Measurements from ENCODE around the gene PLA2G4F. TPM values are rescaled to one million over a fixed set of nuclear protein-coding genes. Genes with fewer than 3 reads are reported as not detected.

PLA2G4F gene
- total RNA-seq, 1 donor from 2014 or later, result 0.40 TPM

DNA sequence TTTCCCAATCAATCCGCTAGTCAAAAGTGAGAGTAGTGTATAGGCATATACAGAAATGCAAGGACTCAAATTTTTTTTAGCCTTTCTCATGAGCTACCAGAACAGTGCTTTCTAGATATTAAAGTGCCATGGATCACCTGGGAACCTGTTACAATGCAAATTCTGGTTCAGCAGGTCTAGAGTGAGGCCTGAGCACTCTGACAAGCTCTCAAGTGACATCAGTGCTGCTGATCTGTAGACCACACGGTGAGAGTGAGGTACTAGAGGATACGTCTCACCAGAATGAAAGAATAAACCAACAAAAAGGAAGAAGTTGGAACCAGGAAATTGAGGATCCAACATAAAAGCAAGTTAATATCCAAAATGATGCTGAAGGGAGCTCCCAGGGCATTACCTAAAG lies 46.1 kb downstream of the PLA2G4F start:
- TF ChIP-seq, protein P1, sequence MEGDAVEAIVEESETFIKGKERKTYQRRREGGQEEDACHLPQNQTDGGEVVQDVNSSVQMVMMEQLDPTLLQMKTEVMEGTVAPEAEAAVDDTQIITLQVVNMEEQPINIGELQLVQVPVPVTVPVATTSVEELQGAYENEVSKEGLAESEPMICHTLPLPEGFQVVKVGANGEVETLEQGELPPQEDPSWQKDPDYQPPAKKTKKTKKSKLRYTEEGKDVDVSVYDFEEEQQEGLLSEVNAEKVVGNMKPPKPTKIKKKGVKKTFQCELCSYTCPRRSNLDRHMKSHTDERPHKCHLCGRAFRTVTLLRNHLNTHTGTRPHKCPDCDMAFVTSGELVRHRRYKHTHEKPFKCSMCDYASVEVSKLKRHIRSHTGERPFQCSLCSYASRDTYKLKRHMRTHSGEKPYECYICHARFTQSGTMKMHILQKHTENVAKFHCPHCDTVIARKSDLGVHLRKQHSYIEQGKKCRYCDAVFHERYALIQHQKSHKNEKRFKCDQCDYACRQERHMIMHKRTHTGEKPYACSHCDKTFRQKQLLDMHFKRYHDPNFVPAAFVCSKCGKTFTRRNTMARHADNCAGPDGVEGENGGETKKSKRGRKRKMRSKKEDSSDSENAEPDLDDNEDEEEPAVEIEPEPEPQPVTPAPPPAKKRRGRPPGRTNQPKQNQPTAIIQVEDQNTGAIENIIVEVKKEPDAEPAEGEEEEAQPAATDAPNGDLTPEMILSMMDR (conservative IDR thresholded peaks at IDR 0.05; ENCODE audit: low read depth, low read length), result no peak
- DNase-seq (ENCODE audit: low read depth), result no peak
- H3K4me3 ChIP-seq (ENCODE audit: low read depth, low read length), result no peak overlapping the region

DNA sequence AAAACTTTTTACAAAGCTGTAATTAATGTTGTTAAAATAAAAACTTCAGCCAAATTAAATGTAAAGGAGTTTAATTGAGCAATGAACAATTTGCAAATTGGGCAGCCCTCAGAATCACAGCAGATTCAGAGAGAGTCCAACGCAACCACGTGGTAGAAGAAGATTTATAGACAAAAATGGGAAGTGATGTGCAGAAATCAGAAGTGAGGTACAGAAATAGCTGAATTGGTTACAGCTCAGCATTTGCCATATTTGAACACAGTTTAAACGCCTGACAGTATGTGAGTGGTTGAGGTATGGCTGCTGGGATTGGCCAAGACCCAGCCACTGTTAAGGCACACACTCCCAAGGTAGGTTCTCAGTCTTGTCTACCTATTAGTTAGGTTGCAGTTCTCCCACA lies 47.6 kb downstream of the PLA2G4F start:
- no peak for DNase-seq (ENCODE audit: low read depth)
- TF ChIP-seq, protein P1 (conservative IDR thresholded peaks at IDR 0.05; ENCODE audit: low read depth, low read length), result no peak
- H3K4me3 ChIP-seq (ENCODE audit: low read depth, low read length), result no peak overlapping the region

DNA sequence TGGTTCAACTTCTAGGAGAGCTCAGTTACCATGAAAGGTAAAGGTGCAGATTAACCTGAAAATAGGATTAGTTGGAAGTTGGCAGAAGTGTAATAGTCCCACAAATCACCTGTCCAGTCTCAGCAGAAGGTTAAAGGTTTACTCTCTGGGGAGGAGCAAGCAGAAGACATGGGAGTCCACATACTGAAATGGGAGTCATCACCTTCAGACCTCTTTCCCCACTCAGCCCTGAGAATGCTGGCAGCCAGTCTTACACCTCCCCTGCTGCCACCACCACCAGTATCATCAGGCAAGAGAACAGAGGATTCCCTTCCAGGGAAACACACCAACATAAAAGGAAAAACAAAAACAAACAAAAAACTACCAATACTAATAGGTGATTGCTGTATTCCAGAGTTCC lies 48.2 kb downstream of the PLA2G4F start:
- no peak for DNase-seq (ENCODE audit: low read depth)
- TF ChIP-seq, protein P1 (conservative IDR thresholded peaks at IDR 0.05; ENCODE audit: low read depth, low read length), result no peak

DNA sequence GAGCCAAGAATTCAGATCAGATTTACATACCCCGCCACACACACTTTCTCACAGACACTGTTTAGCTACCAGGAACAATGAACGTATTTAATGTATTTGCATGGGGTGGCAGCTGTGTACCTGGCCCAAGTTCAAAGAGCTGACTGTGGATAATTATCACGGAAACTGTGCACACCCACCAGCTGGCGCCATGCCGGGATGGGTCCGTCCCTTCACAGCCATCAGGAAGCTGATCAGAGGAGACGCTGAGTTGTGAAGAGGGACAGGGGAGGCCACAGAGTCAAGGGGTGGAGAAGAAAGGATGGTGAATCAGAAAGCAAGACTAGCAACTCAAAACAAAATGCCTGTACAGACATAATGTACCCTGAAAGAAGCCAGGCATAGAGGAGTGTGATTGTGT lies 49.0 kb downstream of the PLA2G4F start:
- no peak for DNase-seq (ENCODE audit: low read depth)
- no peak overlapping the region for H3K4me3 ChIP-seq (ENCODE audit: low read depth, low read length)
- TF ChIP-seq, protein P1 (conservative IDR thresholded peaks at IDR 0.05; ENCODE audit: low read depth, low read length), result no peak

More for the DNA sequence above, 48.2 kb downstream of the PLA2G4F start:
- no peak overlapping the region for H3K4me3 ChIP-seq (ENCODE audit: low read depth, low read length)

DNA sequence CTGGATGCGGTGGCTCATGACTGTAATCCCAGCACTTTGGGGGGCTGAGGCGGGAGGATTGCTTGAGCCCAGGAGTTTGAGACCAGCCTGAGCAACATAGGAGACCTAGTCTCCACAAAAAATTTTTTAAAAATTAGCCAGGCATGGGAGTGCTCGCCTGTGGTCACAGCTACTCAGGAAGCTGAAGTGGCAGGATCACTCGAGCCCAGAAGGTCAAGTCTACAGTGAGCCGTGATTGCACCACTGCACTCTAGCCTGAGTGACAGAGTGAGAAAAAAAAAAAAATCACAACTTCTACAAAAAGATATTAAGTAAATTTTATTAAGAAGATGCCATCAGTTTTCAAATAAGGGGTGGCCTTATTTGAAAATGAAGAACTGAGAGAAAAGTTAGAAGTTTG lies 50.1 kb downstream of the PLA2G4F start:
- TF ChIP-seq, protein P1 (conservative IDR thresholded peaks at IDR 0.05; ENCODE audit: low read depth, low read length), result no peak
- no peak for DNase-seq (ENCODE audit: low read depth)
- H3K4me3 ChIP-seq (ENCODE audit: low read depth, low read length), result no peak overlapping the region

DNA sequence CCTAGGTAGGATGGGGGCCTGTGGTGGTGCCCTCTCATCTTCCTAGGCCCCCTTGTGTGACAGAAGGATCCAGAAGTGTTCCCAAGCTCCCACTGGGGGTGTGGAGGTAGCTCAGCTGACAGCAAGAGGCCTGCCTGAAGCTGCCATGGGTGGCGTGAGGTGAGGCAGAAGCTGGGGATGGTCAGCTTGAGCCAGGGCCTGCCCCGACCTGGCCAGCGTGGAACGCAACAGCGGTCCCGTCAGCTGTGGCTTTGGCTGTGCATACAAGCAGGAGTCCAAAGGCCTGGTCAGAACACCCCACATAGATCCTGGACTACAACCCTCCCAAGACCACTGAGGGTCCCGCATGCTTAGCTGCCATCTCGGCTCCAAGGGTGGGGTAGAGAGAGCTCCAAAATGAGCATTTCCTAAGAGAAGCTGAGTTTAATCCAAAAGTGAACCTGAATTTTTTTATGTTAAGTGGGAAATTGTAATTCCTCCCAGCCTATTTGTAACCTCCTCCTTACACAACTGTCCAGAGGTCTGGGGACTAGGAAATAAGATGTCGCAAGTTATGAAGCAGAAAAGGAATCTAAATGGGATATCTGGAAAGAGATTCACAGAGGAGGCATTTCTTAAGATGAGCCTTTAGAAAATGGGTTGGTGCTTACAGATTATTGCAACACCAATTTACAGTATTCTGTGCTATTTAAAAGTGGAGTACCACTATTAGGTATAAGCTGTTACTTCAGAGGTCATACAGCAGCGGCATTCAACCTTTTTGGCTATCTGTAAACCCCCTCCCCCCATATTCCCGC lies 52.1 kb downstream of the PLA2G4F start:
- no peak overlapping the region for H3K4me3 ChIP-seq (ENCODE audit: low read depth, low read length)
- no peak for DNase-seq (ENCODE audit: low read depth)
- TF ChIP-seq, protein P1 (conservative IDR thresholded peaks at IDR 0.05; ENCODE audit: low read depth, low read length), result no peak

All from epithelial cell of proximal tubule (primary cell).